NCI-H2081 treated with DMSO at 0.1 percent for 48 hours (cell line): ENCODE measurements around the gene BBX.
A peak's percentile ranks its signal among the peaks of the same experiment; 100 is the strongest.

Source experiments
- DNase-seq: peaks from one replicate; lab custom pipeline; 2025; lab: John Stamatoyannopoulos, UW

BBX gene

DNA sequence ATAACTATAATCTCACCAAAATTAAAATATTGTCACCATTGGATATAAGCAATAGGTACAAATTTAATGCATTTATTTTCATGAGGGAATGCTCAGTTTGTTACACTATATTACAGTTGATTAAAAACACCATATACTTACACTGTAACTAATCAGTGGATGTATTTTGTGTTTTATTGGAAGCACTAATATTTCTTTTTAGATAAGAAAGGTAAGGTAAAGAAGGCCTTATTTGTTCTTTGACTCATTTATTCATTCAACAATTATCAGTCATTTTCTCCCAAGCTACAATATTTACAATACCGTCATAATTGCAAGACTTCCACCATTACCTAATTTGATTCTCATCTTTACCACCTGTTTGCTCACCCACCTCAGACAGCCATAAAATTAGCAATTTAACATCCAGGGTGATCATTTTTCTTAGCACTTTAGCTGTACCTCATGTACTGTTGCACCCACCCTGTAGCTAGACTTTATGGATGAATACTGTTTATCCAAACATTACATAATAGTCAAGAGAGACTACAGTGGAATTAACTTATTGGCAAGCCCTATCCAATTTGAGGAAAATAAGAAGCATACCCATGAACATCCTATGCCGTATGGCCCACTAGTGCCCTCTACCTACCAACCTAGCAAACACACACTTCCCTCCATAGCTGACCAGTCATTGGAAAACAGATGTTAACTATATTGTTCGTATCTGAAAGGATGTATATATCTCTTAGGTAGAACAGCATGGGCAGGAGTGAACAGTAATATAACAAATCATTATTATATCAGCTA, 229.6 kb downstream of the BBX start:
- peak; percentile 87 for DNase-seq

DNA sequence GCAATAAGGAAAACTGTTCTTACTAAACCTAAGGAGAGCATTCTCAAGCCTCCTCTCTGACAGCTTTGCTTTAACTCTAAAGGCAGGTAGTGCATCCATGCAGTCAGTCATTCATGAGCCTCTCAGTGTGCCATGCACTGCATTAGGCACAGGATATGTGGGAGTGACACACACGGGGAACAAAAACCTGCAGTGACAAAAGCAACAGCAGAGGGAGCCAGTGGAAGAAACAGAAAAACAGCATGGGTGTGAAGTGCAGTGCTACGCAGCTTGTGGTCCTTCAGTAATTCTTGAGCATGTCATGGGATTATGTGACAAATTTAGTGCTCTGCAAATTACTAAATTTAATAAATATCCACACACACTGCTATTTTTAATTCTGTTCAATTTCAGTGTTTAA, 230.7 kb downstream of the BBX start:
- DNase-seq, result no peak

DNA sequence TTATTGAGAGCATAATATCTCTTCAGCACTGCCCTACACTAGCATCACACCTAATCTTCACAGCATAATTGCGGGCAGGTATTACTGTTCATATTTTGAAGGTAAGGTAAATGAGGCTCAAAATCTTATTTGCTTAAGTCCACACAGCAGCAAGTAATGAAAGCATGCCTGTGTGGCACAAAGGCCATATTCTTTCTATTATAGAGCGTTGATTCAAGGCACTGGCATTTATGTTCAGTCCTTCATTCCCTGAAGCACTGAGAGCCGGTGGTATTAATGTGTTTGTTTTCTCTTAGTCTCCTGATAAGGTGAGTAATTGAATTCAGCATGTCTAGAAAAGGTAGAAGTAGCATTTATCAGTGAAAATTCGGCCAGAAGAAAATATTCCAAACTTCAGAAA, 231.2 kb downstream of the BBX start:
- DNase-seq, result no peak

DNA sequence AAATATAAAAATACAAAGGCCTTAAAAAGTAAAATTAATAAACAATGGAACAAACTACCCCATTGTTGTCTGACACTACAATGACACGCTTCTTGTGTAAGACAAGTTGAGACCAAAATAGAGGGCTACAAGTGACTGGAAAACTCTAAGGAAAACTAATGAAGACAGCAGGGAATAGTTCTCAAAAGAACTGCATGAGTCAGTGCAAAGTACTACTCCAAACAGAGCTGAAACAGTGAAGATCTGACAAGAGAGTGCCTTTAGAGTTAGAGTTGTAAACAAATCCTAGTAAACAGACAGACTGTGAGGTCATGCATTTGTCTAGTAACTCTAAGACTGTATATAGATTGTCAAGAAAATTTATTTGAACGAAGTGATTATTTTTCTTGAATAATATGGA, 233.9 kb downstream of the BBX start:
- no peak for DNase-seq

DNA sequence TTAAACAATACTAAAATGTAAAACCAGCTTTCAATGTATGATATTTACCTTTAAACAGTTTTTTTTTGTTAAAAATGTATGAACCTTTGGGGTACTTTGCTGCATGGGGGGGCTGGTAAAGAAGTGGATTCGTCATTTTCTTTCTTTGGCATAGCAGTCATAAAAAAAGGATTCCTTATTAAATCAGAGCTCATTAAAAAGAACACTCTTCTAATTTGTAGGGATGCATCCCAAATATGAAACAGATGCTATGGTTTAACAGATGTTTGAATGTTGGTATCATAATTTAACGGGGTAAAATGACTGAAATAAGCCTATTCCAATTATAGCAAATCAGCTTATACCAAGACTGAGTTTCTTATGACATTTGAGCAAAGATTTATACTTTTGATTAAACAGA, 234.4 kb downstream of the BBX start:
- no peak for DNase-seq

DNA sequence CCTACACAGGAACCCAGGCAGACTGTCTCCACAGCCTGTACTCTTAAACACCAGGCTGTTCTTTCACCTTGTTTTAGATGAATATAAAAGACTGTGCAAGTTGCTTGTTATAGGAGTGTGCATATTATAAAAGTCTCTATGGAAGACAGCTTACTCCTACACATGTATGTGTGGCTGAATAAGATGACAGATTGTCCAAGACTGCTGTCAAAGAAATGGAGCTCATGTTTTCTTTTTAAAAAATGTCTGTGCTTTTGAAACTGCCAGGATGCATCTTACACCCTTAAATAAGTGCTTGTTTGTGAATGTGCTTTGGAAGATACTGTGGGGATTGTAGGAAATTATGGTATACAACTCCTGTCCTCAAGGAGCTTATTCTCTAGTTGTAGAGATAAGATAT, 237.4 kb downstream of the BBX start:
- DNase-seq, result no peak

DNA sequence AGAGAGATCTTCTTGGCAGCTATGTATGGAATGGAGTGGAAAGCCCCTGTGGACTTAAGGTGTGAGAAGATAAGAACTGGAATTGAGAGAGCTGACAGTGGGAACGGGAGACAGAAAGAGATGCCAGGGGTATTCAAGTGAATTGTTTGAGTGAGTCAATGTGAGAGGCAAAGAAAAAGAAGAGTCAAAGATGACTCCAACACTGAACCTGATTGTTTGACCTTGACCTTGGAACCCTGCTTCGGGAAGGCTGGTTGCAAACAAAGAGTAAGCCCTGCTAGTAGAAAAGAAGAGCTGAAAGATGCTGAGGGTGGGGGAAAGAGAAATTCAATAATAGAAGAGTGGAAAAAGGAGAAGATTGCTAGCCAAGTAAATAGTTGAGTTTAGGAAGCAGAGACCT, 238.6 kb downstream of the BBX start:
- no peak for DNase-seq

DNA sequence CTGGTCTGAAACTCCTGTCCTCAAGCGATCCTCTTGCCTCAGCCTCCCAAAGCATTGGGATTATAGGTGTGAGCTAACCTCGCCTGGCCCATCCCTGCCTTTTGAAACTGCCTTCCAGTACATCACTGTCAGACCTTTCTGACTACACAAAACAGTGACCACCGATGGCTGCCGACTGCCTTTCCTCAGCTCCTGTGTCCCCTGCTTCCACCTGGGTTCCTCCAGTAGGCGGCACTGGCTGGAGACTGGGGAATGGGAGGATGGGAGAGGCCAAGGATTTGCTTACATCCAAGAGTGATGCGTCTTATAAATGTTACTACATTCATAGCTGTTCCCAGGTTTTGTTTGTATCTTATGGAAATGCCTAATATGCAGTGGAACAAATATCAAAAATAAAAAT, 242.8 kb downstream of the BBX start:
- DNase-seq, result no peak

DNA sequence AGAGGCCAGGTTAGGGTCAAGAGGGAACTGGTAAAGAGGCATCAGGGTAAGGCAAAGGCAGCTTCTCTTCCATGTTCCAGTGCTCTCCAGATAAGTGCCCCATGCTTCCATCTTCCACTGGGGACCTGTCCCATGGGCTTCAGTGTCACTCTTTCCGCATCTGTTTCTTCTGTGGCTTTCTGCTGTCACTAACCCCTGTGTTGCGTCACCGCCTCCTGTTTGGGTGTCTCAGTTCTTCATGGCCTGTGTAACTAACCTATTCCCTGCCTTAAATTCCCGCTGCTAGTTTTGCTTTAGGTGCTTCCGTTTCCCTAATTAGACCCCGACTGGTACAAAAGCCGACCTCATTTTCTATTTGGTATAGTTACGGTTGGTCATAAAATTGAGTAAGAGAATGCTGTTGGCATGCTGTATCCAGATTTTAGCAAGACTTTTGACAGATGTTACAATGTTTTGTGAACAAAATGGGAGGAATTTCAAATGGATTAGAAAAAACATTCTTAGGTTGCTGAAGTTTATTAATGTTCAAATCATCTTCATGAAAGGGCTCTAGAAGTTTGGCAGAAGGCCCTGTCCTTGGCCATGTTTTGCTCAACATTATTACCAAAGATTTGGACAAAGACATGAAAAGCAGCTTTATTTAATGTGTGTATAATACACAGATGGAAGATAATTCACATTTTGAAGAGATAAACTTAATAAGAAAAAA, 245.3 kb downstream of the BBX start:
- DNase-seq, result no peak

DNA sequence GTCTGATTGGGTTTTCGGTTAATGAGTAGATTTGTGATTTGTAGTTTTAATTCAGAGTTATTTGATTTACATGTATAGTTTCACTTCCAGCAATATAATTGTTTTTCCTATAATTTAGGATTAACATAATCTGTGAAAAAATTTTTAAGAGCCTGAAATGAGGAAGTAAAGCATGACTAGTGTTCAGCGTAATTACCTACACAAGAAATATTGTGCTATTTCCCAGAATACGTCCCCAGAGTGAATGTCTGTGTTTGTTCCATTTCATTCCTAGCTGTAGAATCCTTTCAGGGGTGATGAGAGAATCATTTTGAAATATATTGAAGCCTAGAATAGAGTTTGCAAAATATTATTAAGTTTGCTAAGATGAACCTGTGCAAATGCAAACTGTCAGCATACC, 247.1 kb downstream of the BBX start:
- no peak for DNase-seq

DNA sequence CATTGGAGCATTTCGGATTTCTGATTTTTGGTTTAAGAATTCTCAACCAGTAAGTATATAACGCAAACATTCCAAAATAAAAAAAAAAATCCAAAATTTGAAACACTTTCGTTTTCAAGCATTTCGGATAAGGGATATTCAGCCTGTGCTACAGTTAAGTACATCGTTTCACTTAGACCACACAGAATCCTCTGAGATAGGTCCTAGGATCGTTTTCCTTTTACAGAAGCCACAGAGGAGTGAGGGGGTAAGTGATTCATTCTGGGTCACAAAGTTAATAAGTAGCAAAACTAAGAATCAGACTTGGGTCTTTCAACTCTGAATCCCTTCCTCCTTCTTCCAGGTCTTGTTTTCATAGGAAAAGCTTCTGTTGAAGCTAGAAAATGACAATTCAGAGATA, 249.3 kb downstream of the BBX start:
- DNase-seq, result no peak

DNA sequence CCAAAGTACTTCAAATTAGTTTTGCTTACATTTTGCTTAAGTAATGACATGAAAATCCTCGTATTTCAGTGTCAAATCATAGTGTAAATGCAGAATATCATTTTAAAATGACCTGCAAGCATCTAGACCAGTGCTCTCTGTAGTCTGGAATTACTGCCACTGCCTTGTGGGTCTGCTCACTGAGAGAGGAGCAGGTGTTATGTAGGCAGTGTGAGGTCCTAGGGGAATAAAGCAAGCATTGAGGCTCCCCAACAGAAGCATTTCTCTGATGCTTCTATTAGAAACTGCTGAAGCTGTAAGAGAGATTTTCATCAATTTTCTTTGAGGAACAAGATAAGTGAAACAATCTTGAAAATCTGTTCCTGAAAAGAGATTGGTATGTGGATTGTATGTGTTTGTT, 253.2 kb downstream of the BBX start:
- DNase-seq, result no peak

DNA sequence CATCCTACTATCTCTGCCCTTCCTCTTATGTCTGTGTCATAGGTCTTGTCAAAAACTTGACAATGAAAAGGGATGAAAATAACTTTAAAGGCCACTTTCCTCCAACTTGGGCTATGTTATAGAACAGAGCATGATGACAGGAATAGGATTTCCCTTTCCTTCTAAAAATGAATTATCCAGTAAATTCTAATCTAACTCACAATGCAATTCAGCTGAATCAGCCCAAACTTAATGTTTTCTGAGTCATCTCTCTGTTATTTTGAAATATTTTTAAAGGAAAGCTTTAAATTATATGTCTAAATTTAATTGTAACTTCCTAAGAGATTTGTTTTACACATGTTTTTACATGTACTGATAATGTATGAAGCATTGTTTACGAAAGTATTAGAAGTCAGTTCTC, 258.5 kb downstream of the BBX start:
- no peak for DNase-seq

DNA sequence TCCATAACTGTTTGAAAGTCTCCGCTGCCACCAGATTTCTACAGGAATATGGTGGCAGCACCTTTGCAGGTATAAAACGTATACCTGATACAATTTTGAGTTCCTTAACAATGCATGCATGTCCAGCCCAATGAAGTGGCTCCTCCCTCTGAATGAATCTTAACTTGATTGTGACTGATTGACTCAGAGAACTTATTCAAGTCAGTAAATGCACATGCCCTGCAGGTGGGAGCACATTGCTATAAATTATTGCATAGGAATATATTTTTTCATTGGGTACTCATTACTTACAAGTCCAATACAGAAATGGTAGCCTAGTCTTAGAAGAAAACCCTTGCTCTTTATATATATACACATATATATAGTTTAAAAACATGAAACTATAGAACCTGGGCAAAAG, 259.3 kb downstream of the BBX start:
- DNase-seq, result no peak

DNA sequence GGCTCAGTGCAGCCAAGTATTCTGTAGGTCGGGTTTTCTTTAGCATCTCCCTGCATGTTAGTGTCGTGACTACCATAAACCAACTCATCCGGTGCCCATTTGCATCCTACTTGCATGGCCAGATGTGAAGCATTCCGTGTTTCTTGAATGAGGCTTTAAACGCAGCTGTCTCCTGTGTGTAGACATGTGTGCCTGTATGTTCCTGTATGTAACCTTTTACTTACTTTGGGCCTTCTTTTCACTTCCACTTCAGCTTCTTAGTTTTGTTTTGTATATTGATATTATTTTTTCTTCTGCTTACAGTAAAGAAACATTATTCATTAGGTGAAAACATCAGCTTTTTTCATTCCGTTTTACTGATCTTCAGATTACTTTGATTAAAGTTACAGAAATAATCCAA, 267.9 kb downstream of the BBX start:
- no peak for DNase-seq

DNA sequence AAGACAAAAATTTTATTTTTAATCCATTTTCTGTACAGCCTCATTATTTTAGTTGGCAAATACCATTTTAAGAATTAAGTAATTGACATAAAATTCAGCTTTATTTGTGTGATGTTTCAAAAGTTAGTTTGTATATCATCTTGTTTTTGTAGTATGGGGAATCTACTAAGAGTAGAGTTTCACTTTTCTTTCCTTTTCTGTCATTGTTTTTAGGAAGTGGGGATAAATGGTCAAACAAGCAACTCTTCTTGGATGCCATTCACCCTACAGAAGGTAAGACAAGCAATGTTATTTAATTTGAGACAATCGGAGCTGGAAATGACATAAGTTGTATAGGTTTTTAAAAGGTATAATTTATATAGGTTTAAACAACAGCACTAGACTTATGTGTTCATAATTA, 268.3 kb downstream of the BBX start:
- DNase-seq, result no peak

DNA sequence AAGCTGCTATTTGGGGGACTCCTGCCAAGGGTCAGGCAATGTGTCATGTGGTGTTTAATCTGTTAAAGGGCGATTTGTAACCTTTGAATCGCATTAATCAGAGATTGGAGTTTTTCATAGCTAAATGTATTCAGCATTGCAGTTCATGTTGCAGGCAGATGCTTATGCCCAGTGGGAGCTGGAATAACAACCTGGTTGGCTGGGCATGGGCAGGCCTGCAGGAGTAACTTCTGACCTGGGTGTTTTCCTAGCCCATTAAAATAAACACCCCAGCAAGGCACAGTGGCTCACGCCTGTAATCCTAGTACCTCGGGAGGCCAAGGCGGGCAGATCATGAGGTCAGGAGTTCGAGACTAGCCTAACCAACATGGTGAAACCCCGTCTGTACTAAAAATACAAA, 268.7 kb downstream of the BBX start:
- no peak for DNase-seq

DNA sequence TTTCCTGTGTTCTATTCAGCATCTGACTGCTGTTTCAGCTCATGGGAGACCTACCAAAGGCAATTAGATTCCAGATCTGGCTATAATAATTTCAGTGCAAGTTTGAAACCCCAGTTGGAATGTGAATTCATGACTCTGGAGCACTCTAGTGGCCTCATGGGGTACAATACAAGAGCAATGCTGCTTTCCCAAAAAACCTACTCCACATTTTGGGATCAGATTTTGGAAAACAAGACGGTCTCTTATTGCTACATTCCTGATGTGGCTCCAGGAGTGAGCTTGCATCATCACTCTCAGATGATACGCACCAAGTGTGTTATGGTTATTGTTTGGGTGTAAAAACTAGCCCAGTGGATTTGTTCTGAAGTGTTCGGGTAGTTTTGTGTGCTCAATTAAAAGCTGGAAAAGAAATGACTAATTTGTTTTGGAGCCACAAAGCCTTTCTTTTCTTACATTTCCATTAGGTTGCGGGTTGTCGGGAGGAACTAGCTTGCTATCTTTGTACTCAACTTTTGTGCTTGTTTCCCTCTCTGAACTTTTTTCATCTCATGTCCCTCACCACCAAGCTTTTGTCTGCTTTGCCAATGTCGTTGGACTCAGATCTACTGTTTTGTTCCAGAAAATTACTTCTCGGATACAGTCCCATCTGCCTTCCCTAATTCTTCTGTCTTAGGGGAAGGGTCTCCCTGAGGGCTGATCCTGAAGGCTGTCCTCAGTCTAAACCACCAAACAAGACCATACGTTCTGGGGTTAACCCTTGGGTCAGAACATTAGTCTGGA, 272.1 kb downstream of the BBX start:
- DNase-seq, result no peak

DNA sequence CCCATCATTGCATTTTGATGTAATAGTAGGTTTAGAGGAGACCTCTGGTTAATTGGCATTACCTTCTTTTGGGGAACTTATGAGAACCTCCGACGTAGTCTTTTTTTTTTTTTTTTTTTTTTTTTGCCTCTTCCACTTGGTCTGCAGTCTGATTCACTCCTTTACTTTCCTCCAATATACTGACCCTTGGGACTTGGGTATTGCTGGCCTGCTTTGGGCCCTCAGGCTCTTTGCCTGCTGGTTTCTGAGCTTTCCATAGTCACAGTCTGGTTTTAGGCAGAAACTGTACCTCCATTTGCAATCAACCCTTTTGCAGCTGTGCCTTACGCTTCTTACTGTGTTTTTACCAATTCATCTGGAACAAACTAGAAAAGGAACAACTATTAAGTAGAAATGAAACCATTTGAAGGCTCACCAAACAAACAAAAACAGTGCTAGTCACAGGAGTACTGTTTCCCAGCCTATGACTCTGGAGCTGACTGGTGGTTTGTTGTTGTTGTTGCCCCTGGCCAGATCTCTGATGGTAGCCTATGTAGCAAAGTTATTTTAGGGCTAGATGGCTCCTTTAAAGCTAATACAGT, 272.8 kb downstream of the BBX start:
- no peak for DNase-seq

DNA sequence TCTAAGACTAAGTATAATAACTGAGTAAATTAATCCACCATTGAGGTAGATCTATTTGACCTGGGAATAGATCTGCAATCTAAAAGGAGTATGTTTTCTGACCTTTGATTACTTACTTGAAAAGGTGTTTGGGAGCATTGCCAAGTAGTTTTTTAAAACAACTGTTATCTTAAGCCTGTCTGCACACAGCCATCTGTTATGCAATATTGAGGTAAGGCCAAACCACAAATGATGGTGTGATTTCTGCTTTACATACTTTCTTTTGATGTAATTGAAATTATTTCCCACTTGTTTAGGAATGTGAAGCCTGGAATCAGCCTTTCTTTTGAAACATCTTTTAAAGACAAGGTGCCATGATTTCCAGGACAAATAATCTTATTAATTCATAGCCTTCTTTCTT, 274.0 kb downstream of the BBX start:
- no peak for DNase-seq

DNA sequence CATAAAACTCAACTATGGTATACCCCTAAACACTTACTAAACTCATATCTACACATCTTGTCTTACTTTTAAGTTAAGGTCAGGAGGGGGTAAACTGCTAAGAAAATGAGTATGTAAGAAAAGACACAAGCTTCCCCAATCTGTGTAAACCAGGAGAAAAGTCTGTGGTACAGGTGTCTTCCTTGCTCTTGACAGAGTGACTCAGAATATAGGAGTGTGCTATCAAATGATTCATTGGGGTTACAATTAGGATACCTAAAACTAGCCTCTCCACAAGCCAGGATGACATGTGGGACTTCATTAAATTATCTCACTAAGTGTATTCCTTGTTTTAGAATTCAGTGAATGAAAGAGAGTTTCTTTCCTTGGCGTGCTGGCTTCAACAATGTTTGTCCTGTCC, 274.8 kb downstream of the BBX start:
- DNase-seq, result no peak

DNA sequence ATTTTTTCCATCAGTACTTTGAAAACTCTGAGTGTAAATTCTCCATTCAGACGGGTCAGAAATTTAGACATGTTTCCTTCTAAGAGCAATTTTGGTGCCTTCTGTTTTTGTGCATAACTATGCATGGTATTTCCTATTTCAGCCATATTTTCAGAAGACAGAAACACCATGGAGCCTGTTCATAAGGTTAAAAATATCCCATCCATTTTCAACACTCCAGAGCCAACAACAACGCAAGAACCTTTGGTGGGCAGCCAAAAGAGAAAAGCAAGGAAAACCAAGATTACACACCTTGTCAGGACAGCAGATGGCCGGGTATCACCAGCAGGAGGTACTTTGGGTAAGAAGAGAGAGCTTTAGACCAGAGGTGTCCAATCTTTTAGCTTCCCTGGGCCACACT, 275.6 kb downstream of the BBX start:
- DNase-seq, result no peak

DNA sequence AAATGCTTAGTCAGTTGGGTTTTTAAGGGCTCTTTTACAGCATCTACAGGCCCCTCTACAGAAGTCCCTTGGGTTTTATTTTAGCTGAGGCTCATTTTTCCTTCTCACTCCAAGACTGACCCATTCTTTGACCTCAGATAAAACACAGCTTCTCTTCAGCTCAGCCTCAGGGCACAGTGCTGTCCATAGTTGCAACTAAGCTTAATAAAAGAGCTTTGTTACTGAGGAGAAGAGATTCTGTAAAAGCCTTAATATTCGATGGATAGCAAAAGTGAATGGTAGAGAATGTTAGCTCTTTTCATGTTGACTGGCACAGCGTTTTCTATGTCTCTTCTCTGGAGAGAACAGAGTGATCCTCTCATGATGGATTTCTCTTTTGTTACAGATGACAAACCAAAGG, 277.9 kb downstream of the BBX start:
- no peak for DNase-seq
